GM12864 (cell line): Measurements from ENCODE around the gene ZNF189.

Experiments
- DNase-seq: peaks from one replicate; pipeline ENCODE4 v3.0.0-alpha.2; 2011; ENCODE audit warnings: low read depth
- H3K4me3 ChIP-seq: 2 replicates; pipeline ENCODE4 v1.5.1; 2011; ENCODE audit warnings: mild to moderate bottlenecking, low read depth, low read length, control low read depth
- TF ChIP-seq, protein P1 (sequence below): IDR thresholded peaks from 2 replicates; pipeline ENCODE4 v1.5.1; 2011; ENCODE audit warnings: low read depth, mild to moderate bottlenecking, moderate library complexity, low read length, control low read depth, inconsistent platforms; ENCODE audit errors: missing control alignments

The ZNF189 gene

DNA sequence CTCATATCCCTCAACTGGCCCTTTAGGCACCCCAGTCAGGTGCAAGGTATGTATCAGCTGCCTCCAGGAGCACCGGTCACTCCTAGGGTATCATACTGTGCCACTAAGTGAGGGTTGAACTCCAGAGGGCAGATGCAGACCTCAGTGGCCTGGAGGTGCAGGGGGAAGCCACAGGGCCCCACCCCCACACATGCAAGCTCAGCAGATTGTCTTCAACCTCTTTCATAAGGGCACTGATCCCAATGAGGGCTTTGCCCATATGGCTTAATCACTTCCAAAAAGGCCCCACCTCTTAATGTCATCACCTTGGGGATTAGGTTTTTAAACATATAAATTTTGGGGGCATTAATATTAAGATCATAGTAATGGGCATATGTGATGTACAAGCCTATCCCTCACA is 42.0 kb upstream of the ZNF189 start:
- TF ChIP-seq, protein P1, sequence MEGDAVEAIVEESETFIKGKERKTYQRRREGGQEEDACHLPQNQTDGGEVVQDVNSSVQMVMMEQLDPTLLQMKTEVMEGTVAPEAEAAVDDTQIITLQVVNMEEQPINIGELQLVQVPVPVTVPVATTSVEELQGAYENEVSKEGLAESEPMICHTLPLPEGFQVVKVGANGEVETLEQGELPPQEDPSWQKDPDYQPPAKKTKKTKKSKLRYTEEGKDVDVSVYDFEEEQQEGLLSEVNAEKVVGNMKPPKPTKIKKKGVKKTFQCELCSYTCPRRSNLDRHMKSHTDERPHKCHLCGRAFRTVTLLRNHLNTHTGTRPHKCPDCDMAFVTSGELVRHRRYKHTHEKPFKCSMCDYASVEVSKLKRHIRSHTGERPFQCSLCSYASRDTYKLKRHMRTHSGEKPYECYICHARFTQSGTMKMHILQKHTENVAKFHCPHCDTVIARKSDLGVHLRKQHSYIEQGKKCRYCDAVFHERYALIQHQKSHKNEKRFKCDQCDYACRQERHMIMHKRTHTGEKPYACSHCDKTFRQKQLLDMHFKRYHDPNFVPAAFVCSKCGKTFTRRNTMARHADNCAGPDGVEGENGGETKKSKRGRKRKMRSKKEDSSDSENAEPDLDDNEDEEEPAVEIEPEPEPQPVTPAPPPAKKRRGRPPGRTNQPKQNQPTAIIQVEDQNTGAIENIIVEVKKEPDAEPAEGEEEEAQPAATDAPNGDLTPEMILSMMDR = no peak
- H3K4me3 ChIP-seq = no peak overlapping the region
- DNase-seq = no peak

DNA sequence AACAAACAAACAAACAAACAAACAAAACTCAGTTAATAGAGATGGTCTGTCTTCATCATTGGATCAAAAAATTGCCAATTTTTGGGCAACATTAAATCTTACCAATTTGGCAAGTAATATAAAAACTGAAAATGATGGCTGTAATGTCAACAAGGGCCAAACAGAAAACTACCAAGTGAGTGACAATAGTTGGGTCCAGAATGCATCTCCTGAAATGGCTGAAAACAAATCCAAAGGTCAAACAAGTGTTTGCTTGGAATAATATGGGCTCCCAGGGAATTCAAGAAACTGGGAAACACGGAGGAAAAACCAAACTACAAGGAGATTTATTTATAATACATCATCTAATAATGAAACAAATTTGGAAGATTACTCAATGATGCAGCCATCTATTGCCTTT is 39.0 kb upstream of the ZNF189 start:
- no peak for DNase-seq
- TF ChIP-seq, protein P1 = no peak

DNA sequence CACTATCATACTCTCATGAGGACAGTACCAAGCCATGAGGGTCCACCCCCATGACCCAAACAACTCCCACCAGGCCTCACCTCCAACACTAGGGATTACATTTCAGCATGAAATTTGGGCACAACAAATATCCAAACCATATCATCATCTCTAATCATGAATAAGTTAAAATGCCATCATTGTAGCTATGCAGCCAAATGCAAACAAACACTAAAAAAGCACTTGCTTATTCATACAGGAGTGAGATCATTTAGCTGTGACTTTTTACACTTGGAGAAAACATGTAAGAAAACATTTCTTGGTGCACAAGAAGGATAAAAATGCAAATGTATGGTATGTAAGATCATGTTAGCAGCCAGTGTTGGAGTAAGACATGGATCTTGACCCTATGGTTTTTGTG is 38.0 kb upstream of the ZNF189 start:
- DNase-seq = no peak
- TF ChIP-seq, protein P1 = no peak
- H3K4me3 ChIP-seq = no peak overlapping the region

More for the DNA sequence above, 39.0 kb upstream of the ZNF189 start:
- H3K4me3 ChIP-seq = no peak overlapping the region

DNA sequence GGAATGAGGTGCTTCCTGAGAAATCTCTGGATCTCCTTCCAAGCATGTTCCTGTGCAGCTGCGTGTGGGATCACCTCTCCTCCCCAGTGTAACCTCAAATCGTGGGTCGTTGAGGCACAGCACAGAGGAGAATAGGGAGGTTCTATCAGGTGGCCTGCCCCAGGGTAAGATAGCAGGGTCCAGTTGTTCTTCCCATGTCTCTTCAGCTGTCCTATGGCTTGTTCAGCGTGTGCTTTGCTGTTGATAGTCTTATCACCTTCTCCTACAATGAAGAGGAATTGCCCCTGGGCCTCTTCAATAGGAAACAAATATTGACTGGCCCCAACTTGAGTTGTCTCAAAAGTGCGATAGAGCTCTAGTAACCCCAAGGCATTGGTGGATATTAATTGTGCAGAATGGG is 36.2 kb upstream of the ZNF189 start:
- no peak for DNase-seq
- no peak overlapping the region for H3K4me3 ChIP-seq
- TF ChIP-seq, protein P1 = no peak

DNA sequence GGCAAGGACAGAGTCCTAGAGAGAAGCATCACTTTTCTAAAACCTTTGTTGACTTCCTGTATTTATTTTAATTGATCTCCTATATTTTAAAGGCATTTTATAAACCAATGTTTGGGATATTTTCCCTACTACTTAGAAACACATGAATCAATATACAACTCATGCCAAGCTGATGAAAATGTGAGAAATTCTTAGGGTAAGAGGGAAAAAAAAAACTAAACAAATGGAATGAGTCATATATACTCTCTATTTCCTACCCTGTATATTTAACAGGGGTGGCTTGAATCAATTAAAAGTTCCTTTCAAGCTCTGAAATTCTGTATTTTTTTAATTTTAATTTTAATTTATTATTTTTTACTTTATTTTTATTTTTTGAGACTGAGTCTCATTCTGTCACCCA is 33.5 kb upstream of the ZNF189 start:
- no peak for DNase-seq
- no peak overlapping the region for H3K4me3 ChIP-seq
- TF ChIP-seq, protein P1 = no peak

DNA sequence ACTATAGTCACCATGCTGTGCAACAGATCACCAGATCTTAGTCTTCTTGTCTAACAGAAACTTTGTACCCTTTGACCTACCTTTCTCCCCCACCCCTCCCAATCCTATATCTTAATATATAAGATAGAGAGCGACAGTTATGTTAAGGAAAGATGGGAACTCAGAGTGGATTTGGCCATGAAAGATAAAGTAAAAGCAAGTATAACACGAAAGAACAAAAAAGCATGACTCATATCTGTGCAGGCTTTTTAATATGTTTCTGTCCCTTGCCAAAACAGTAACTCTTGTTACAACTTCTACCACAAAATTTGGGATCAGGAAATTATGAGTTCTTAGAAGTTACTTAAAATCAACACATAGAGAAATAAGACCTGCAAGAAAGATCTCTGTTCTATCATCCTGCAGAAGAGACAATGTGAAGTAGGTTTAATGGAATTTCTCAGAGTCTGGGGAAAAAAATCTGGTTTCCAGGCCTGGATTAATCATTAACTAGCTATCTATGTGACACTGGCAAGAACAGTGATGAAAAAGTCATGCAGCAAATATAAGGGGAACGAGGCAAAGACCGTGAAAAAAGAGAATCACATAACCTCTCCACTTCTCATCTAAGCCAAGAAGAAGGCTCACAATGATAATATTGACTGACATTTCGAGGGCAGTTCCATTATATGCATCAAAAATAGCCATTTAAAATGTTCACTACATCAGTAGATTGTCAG is 32.5 kb upstream of the ZNF189 start:
- H3K4me3 ChIP-seq = no peak overlapping the region
- TF ChIP-seq, protein P1 = no peak
- DNase-seq = no peak

DNA sequence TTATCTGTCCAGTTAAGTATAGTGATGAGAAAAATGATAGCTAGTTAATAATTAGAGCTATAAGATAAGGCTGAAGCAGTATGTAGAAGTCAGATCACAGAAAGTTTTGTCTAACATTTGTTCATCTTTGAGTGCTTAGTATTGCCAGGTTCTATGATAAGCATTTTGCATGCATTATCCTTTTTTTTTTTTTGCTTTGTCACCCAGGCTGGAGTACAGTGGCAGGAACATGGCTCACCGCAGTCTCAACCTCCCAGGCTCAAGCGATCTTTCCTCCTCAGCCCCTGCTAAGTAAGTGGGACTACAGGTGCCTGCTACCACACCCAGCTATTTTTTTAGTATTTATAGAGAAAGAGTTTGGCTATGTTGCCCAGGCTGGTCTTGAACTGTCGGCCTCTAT is 31.3 kb upstream of the ZNF189 start:
- TF ChIP-seq, protein P1 = no peak
- no peak for DNase-seq
- H3K4me3 ChIP-seq = no peak overlapping the region
